GM21528 (cell line): ENCODE results near the gene PHOX2B.
"Not testable (repeated sequence)": the region's sequence is repeated elsewhere in the genome, so short reads cannot be mapped to it uniquely, and the experiment has no call there.

ENCODE experiments used
- ATAC-seq: cut with Tn5 transposase; IDR thresholded peaks from one replicate; pipeline ENCODE4 v1.9.1; 2021; ENCODE audit warnings: mild to moderate bottlenecking, moderate library complexity; ENCODE audit not compliant: unreplicated experiment, low FRiP score

Gene PHOX2B

GRCh38 chr4:41749631-41750039, 1.1 kb upstream of the PHOX2B start:
- ATAC-seq = no peak

GRCh38 chr4:41748074-41748570, 403 bp downstream of the PHOX2B start:
- ATAC-seq = no peak

GRCh38 chr4:41747230-41748055, 1.1 kb downstream of the PHOX2B start:
- no peak for ATAC-seq

- no peak for ATAC-seq
Measured at GRCh38 chr4:41746440-41747229, 1.9 kb downstream of the PHOX2B start.

GRCh38 chr4:41746025-41746439, 2.5 kb downstream of the PHOX2B start:
- ATAC-seq = no peak

GRCh38 chr4:41745292-41746024, 3.1 kb downstream of the PHOX2B start:
- no peak for ATAC-seq

GRCh38 chr4:41744572-41745291, 3.8 kb downstream of the PHOX2B start:
- no peak for ATAC-seq

GRCh38 chr4:41741354-41741753, 7.2 kb downstream of the PHOX2B start:
- no peak for ATAC-seq

- not testable (repeated sequence) for ATAC-seq
Measured at GRCh38 chr4:41737491-41737890, 11.0 kb downstream of the PHOX2B start.

GRCh38 chr4:41734371-41734770, 14.2 kb downstream of the PHOX2B start:
- no peak for ATAC-seq

GRCh38 chr4:41731569-41732126, 16.9 kb downstream of the PHOX2B start:
- no peak for ATAC-seq

GRCh38 chr4:41728573-41728913, 20.0 kb downstream of the PHOX2B start:
- ATAC-seq = no peak

GRCh38 chr4:41727861-41728572, 20.5 kb downstream of the PHOX2B start:
- no peak for ATAC-seq

- ATAC-seq = no peak
Measured at GRCh38 chr4:41725254-41725653, 23.3 kb downstream of the PHOX2B start.

- ATAC-seq = no peak
Measured at GRCh38 chr4:41723286-41723685, 25.2 kb downstream of the PHOX2B start.

- ATAC-seq = no peak
Measured at GRCh38 chr4:41722181-41722580, 26.3 kb downstream of the PHOX2B start.

GRCh38 chr4:41719417-41719816, 29.1 kb downstream of the PHOX2B start:
- no peak for ATAC-seq

GRCh38 chr4:41718907-41719306, 29.6 kb downstream of the PHOX2B start:
- ATAC-seq = no peak

- ATAC-seq = no peak
Measured at GRCh38 chr4:41715155-41715554, 33.4 kb downstream of the PHOX2B start.
